GM12878 (cell line): ENCODE data around the gene YAP1. TPM values are rescaled to one million over a fixed set of nuclear protein-coding genes. Genes with fewer than 3 reads are reported as not detected.

Source experiments
- ATAC-seq: fragments of 200-7000 bp; cut with Tn5 transposase; 3 replicates; pipeline ENCODE4 v1.9.1; 2020; ENCODE audit warnings: mild to moderate bottlenecking, moderate library complexity
- BruUV-seq: library from RNA; stranded (reverse); fragments of 400-500 nt; replicated peaks from 2 replicates; lab custom pipeline; 2021; lab: Mats Ljungman, UMichigan
- CTCF ChIA-PET: fragments of 300-600 bp; sonication (Branson Sonifier 250); formaldehyde crosslinking; extraction: SDS; loops from one replicate; lab custom pipeline; 2021; ENCODE audit warnings: inconsistent platforms; lab: Yijun Ruan, JAX
- POLR2A ChIA-PET: fragments of 350-600 bp; formaldehyde crosslinking; extraction: SDS; loops from one replicate; lab custom pipeline; 2021; ENCODE audit warnings: inconsistent platforms; lab: Charles Lee
- RAD21 ChIA-PET: fragments of 300-600 bp; sonication (Branson Sonifier 250); formaldehyde crosslinking; loops from one replicate; lab custom pipeline; 2023; ENCODE audit warnings: antibody characterized with exemption; ENCODE audit not compliant: unreplicated experiment; lab: Charles Lee
- SMC1A ChIA-PET: fragments of 300-600 bp; sonication (Branson Sonifier 250); formaldehyde crosslinking; loops from one replicate; lab custom pipeline; 2023; ENCODE audit not compliant: unreplicated experiment, uncharacterized antibody; lab: Charles Lee
- DNase-seq: peaks from one replicate; pipeline ENCODE4 v3.0.0-alpha.2; 2011; ENCODE audit warnings: low read depth, low spot score
- FAIRE-seq: peaks from 3 replicates; lab custom pipeline; 2011; peaks lifted over from hg19 to GRCh38; lab: Jason Lieb, UNC
- H2AFZ ChIP-seq: 2 replicates; pipeline ENCODE4 v1.6.0; 2011; ENCODE audit warnings: low read depth, low read length, control low read depth; ENCODE audit not compliant: control insufficient read depth
- H3K27ac ChIP-seq: 2 replicates; pipeline ENCODE4 v1.5.1; 2011; ENCODE audit warnings: control low read depth; ENCODE audit not compliant: control insufficient read depth, insufficient read depth
- H3K27me3 ChIP-seq, 2 experiments: replicated peaks in 1 of 2; 2 replicates each; pipeline versions ENCODE4 v1.6.0 to v1.6.1; 2011; ENCODE audit warnings: low read length in 1 of 2; ENCODE audit not compliant: control insufficient read depth in 2 of 2, insufficient read depth in 2 of 2
- H3K36me3 ChIP-seq, 2 experiments: 2 replicates each; pipeline ENCODE4 v1.5.1; 2011; ENCODE audit warnings: low read length in 1 of 2; ENCODE audit not compliant: control insufficient read depth in 2 of 2, insufficient read depth in 2 of 2
- H3K4me1 ChIP-seq: 2 replicates; pipeline ENCODE4 v1.6.1; 2011; ENCODE audit warnings: mild to moderate bottlenecking, low read length, moderate library complexity, mixed read lengths; ENCODE audit not compliant: control insufficient read depth, insufficient read depth
- H3K4me2 ChIP-seq: 2 replicates; pipeline ENCODE4 v1.6.0; 2011; ENCODE audit warnings: control low read depth; ENCODE audit not compliant: control insufficient read depth, insufficient read depth
- H3K4me3 ChIP-seq: fragments of 200-600 bp; sonication (generic); 2 replicates; pipeline ENCODE4 v1.5.1; 2016
- H3K79me2 ChIP-seq: 2 replicates; pipeline ENCODE4 v1.6.0; 2011; ENCODE audit warnings: low read length; ENCODE audit not compliant: control insufficient read depth, insufficient read depth
- H3K9ac ChIP-seq: 2 replicates; pipeline ENCODE4 v1.8.0; 2011; ENCODE audit warnings: low read length, control low read depth, mixed read lengths; ENCODE audit not compliant: control insufficient read depth, insufficient read depth
- H3K9me3 ChIP-seq: replicated peaks from 3 replicates; pipeline ENCODE4 v1.5.1; 2011; ENCODE audit warnings: mild to moderate bottlenecking, low read length; ENCODE audit not compliant: control insufficient read depth, insufficient read depth
- H4K20me1 ChIP-seq: 2 replicates; pipeline ENCODE4 v1.6.0; 2011; ENCODE audit not compliant: control insufficient read depth, insufficient read depth
- CHD4 ChIP-seq: fragments of 200-600 bp; sonication (generic); IDR thresholded peaks from 2 replicates; pipeline ENCODE4 v1.6.1; 2016; ENCODE audit warnings: mild to moderate bottlenecking
- CUX1 ChIP-seq: IDR thresholded peaks from 2 replicates; pipeline ENCODE4 v1.6.1; 2012; ENCODE audit warnings: improper control_type of control experiment, low read depth, low read length; ENCODE audit not compliant: insufficient replicate concordance
- EED ChIP-seq: sonication (generic); IDR thresholded peaks from 2 replicates; pipeline ENCODE4 v1.6.1; 2016; ENCODE audit warnings: antibody characterized with exemption, low read depth
- MEF2B ChIP-seq: fragments of 450-650 bp; IDR thresholded peaks from 2 replicates; pipeline ENCODE4 v1.6.1; 2018; ENCODE audit warnings: mild to moderate bottlenecking, moderate library complexity; ENCODE audit not compliant: partially characterized antibody, poor library complexity, severe bottlenecking
- REST ChIP-seq: IDR thresholded peaks from 2 replicates; pipeline ENCODE4 v1.6.1; 2012; ENCODE audit warnings: mild to moderate bottlenecking, low read depth, low read length
- SMC3 ChIP-seq: IDR thresholded peaks from 2 replicates; pipeline ENCODE4 v1.6.1; 2011; ENCODE audit warnings: low read length, improper control_type of control experiment, borderline replicate concordance
- TAF1 ChIP-seq: IDR thresholded peaks from 2 replicates; pipeline ENCODE4 v1.6.1; 2011; ENCODE audit warnings: mild to moderate bottlenecking, low read depth, low read length, borderline replicate concordance
- TARDBP ChIP-seq: IDR thresholded peaks from 2 replicates; pipeline ENCODE4 v1.6.1; 2016; ENCODE audit warnings: borderline replicate concordance
- WRNIP1 ChIP-seq: IDR thresholded peaks from 2 replicates; pipeline ENCODE4 v1.6.1; 2011; ENCODE audit warnings: low read depth, low read length, improper control_type of control experiment, borderline replicate concordance
- ZBTB4 ChIP-seq: fragments of 450-650 bp; formaldehyde crosslinking; IDR thresholded peaks from 2 replicates; pipeline ENCODE4 v1.4.0; 2022; ENCODE audit warnings: mild to moderate bottlenecking, moderate library complexity
- WGBS: methylation state at CpG from one replicate; pipeline ENCODE4 v1.1.6; 2016; ENCODE audit warnings: low lambda C conversion rate; ENCODE audit not compliant: insufficient replicate concordance, insufficient coverage; ENCODE audit errors: missing lambda C conversion rate; 5-methylcytosine and 5-hydroxymethylcytosine counted together
- in situ Hi-C: fragments of 300-500 bp; cut with MboI; formaldehyde crosslinking; loops from 9 replicates; pipeline ENCODE4 v1.14.3; 2018; ENCODE audit warnings: mixed read lengths
- intact Hi-C: fragments of 100-400 bp; cut with micrococcal nuclease; formaldehyde crosslinking; loops from one replicate; pipeline ENCODE4 v1.14.2; 2022; ENCODE audit not compliant: unreplicated experiment
- polyA plus RNA-seq, 11 experiments: library from polyadenylated mRNA; depleted of rRNA in 4 of 11; unstranded in 6 of 11; stranded (reverse) in 5 of 11; fragments of >200 nt; fragmentation: Nextera tagmentation in 4 of 11; fragmentation: Illumina TruSeq in 1 of 11; extraction: Ambion mirVana in 4 of 11; extraction: Trizol in 1 of 11; gene quantifications; 1 replicate in 1 of 11; 2 replicates in 10 of 11; pipeline versions ENCODE4 v1.2.1 to v1.2.3, GENCODE V29; 2011 to 2016; ENCODE audit warnings: inconsistent platforms in 2 of 11, missing spikeins in 2 of 11, low read depth in 1 of 11
- total RNA-seq, 4 experiments: library from RNA; depleted of rRNA in 3 of 4; stranded (reverse); fragments of >200 nt in 3 of 4; fragmentation: Illumina TruSeq in 1 of 4; extraction: Trizol in 1 of 4; gene quantifications; 2 replicates each; pipeline versions ENCODE4 v1.2.1 to v1.2.3, GENCODE V29; 2013 to 2021

YAP1 gene
- total and polyA plus RNA-seq, 10 of the 15 experiments (the other 5 are each of a cell fraction or from before 2014, with no cell fraction given) = 0.03 to 0.33 (median 0.10) TPM; not detected in 6

- ChIA-PET CTCF (no interaction called here), POLR2A (no interaction called here)
- Histone ChIP-seq H3K4me2 (no peak overlapping the region), H3K9me3 (no peaks in the 10 kb centered on the region), H3K9ac (no peak overlapping the region), H2AFZ (no peak overlapping the region)
- 58% methylated on average over 1 of the region's 1 CpG for WGBS
- in situ Hi-C loops = no loop called here
- TF ChIP-seq TAF1 (no peak), REST (no peak), EED (no peak), SMC3 (no peak), CHD4 (no peak), TARDBP (no peak), MEF2B (no peak), CUX1 (no peak), WRNIP1 (no peak), ZBTB4 (CRISPR knock-in tag) (no peak)
- TF ChIP-seq, all 136 proteins: peak for 0
- ChIA-PET RAD21 (no interaction called here), SMC1A (no interaction called here)
- H4K20me1 ChIP-seq = no peaks in the 10 kb centered on the region
- FAIRE-seq (no peak), ATAC-seq (no peak), DNase-seq (no peak)
- H3K27ac ChIP-seq = no peak overlapping the region
- H3K36me3 ChIP-seq = no peaks in the 10 kb centered on the region
- H3K79me2 ChIP-seq = no peaks in the 10 kb centered on the region
- H3K4me3 ChIP-seq = no peak overlapping the region
- H3K4me1 ChIP-seq = no peaks in the 10 kb centered on the region
- H3K27me3 ChIP-seq = no peaks in the 10 kb centered on the region; a peak in 1 of 4 replicates
- intact Hi-C loops = no loop called here
- no TSS peak for BruUV-seq
Measured at GRCh38 chr11:102154806-102155205, 44.6 kb downstream of the YAP1 start.
